Osteoblast (primary cell): Measurements from ENCODE around the gene SAMD11. TPM values are rescaled to one million over a fixed set of nuclear protein-coding genes. Genes with fewer than 3 reads are reported as not detected.
A peak's percentile ranks its signal among the peaks of the same experiment; 100 is the strongest.

Experiments used
- DNase-seq: peaks from one replicate; pipeline ENCODE4 v3.0.0; 2011; ENCODE audit warnings: low spot score, mixed read lengths; ENCODE audit not compliant: insufficient read length; ENCODE audit errors: missing footprints
- H2AFZ ChIP-seq: 2 replicates; pipeline ENCODE4 v1.6.0; 2011; ENCODE audit warnings: mild to moderate bottlenecking, low read length
- H3K27ac ChIP-seq: 2 replicates; pipeline ENCODE4 v1.5.1; 2011; ENCODE audit warnings: mild to moderate bottlenecking, low read depth, low read length, moderate library complexity
- H3K27me3 ChIP-seq: 2 replicates; pipeline ENCODE4 v1.6.0; 2012; ENCODE audit warnings: mild to moderate bottlenecking, control low read depth, inconsistent platforms, low read length, moderate library complexity; ENCODE audit not compliant: insufficient read depth
- H3K36me3 ChIP-seq: 2 replicates; pipeline ENCODE4 v1.5.1; 2011; ENCODE audit warnings: mild to moderate bottlenecking, low read length, control low read depth, moderate library complexity; ENCODE audit not compliant: insufficient read depth
- H3K4me1 ChIP-seq: 2 replicates; pipeline ENCODE4 v1.5.1; 2011; ENCODE audit warnings: mild to moderate bottlenecking, low read length, control low read depth, moderate library complexity; ENCODE audit not compliant: insufficient read depth
- H3K4me2 ChIP-seq: 2 replicates; pipeline ENCODE4 v1.6.0; 2011; ENCODE audit warnings: mild to moderate bottlenecking, low read length; ENCODE audit not compliant: insufficient read depth
- H3K4me3 ChIP-seq: fragments of 200-600 bp; sonication (generic); 3 replicates; pipeline ENCODE4 v1.5.1; 2012; ENCODE audit warnings: mild to moderate bottlenecking, low read length, inconsistent platforms; ENCODE audit not compliant: insufficient read depth
- H3K79me2 ChIP-seq: 2 replicates; pipeline ENCODE4 v1.6.0; 2012; ENCODE audit warnings: mild to moderate bottlenecking, low read length, control low read depth, inconsistent platforms; ENCODE audit not compliant: insufficient read depth
- H3K9me3 ChIP-seq: 2 replicates; pipeline ENCODE4 v1.5.1; 2011; ENCODE audit warnings: low read depth, low read length, control low read depth
- H4K20me1 ChIP-seq: 2 replicates; pipeline ENCODE4 v1.6.0; 2012; ENCODE audit warnings: mild to moderate bottlenecking, low read length, control low read depth; ENCODE audit not compliant: insufficient read depth
- CTCF ChIP-seq: IDR thresholded peaks from 2 replicates; pipeline ENCODE4 v1.5.1; 2011; ENCODE audit warnings: mild to moderate bottlenecking, low read depth, low read length, moderate library complexity; ENCODE audit errors: extremely low read depth
- total RNA-seq: library from RNA; depleted of rRNA; stranded (reverse); fragments of >200 nt; gene quantifications from 2 replicates; pipeline ENCODE4 v1.2.3, GENCODE V29; 2012

The SAMD11 gene
- total RNA-seq, 1 donor, result 8.3 TPM

GRCh38 chr1:910311-910880 is 13.3 kb upstream of the SAMD11 start:
- no peak for TF ChIP-seq CTCF
- H3K4me2 ChIP-seq, result peak overlapping the region; percentile 51
- no peak overlapping the region for H2AFZ ChIP-seq
- H3K4me3 ChIP-seq, result peak overlapping the region; percentile 47
- H3K79me2 ChIP-seq, result no peaks in the 10 kb centered on the region
- H3K27me3 ChIP-seq, result peaks cover 17% of the 10 kb centered on the region
- DNase-seq, result peak; percentile 91
- no peaks in the 10 kb centered on the region for H3K9me3 ChIP-seq
- H3K27ac ChIP-seq, result no peak overlapping the region
- peaks cover 25% of the 10 kb centered on the region for H3K4me1 ChIP-seq
- no peaks in the 10 kb centered on the region for H4K20me1 ChIP-seq
- no peaks in the 10 kb centered on the region for H3K36me3 ChIP-seq

GRCh38 chr1:910881-911721 is 12.6 kb upstream of the SAMD11 start:
- H3K27ac ChIP-seq, result no peak overlapping the region
- H3K9me3 ChIP-seq, result no peaks in the 10 kb centered on the region
- no peaks in the 10 kb centered on the region for H4K20me1 ChIP-seq
- H2AFZ ChIP-seq, result no peak overlapping the region
- H3K4me3 ChIP-seq, result peak overlapping the region; percentile 47
- DNase-seq, result peak; percentile 93
- peaks cover 24% of the 10 kb centered on the region for H3K27me3 ChIP-seq
- H3K4me1 ChIP-seq, result peaks cover 24% of the 10 kb centered on the region
- H3K4me2 ChIP-seq, result peak overlapping the region; percentile 51
- no peak for TF ChIP-seq CTCF
- H3K79me2 ChIP-seq, result no peaks in the 10 kb centered on the region
- H3K36me3 ChIP-seq, result no peaks in the 10 kb centered on the region

- no peaks in the 10 kb centered on the region for H3K79me2 ChIP-seq
- TF ChIP-seq CTCF, result no peak
- no peaks in the 10 kb centered on the region for H3K9me3 ChIP-seq
- H3K36me3 ChIP-seq, result no peaks in the 10 kb centered on the region
- no peak overlapping the region for H3K4me2 ChIP-seq
- no peaks in the 10 kb centered on the region for H4K20me1 ChIP-seq
- H3K4me3 ChIP-seq, result no peak overlapping the region
- H3K27ac ChIP-seq, result no peak overlapping the region
- H3K4me1 ChIP-seq, result peaks cover 14% of the 10 kb centered on the region
- peaks cover 33% of the 10 kb centered on the region for H3K27me3 ChIP-seq
- no peak overlapping the region for H2AFZ ChIP-seq
- DNase-seq, result peak; percentile 89
Observed at GRCh38 chr1:911875-912739, 11.6 kb upstream of the SAMD11 start.
